ENCODE data around the gene MYLK. TPM values are rescaled to one million over a fixed set of nuclear protein-coding genes. Genes with fewer than 3 reads are reported as not detected.

MYLK gene
- total and polyA plus RNA-seq, 2 of the 4 experiments (the other 2 are of a cell fraction) = 299 to 484 TPM

- ChIA-PET CTCF (interaction anchor here (0.9 kb wide), 1 partner anchor 17 kb away, joined by 3 read pairs; no protein-coding TSS in a partner anchor), POLR2A (ENCODE audit: unreplicated experiment) (no interaction called here)
- peak overlapping the region; percentile 74 for H3K18ac ChIP-seq (ENCODE audit: low read depth, low read length)
- TF ChIP-seq MAFK (IDR thresholded peaks at IDR 0.05; ENCODE audit: low read depth, low read length) = no peak
- no peak for TF ChIP-seq CHD1 (IDR thresholded peaks at IDR 0.05; ENCODE audit: low read depth, low read length)
- TF ChIP-seq POLR2A (IDR thresholded peaks at IDR 0.05; ENCODE audit: low read depth, low read length) = no peak
- no peak for TF ChIP-seq NFE2L2 (IDR thresholded peaks at IDR 0.05; ENCODE audit: low read depth, low read length)
- TF ChIP-seq CEBPB (IDR thresholded peaks at IDR 0.05; ENCODE audit: low read depth, low read length) = no peak
- no peak for TF ChIP-seq SMC3 (IDR thresholded peaks at IDR 0.05; ENCODE audit: low read depth, low read length)
- TF ChIP-seq BHLHE40 (IDR thresholded peaks at IDR 0.05; ENCODE audit: low read depth, low read length) = no peak
- TF ChIP-seq USF2 (IDR thresholded peaks at IDR 0.05; ENCODE audit: low read depth, low read length) = no peak
- TF ChIP-seq MXI1 (IDR thresholded peaks at IDR 0.05; ENCODE audit: borderline replicate concordance, low read depth, low read length) = no peak
- TF ChIP-seq RFX5 (IDR thresholded peaks at IDR 0.05; ENCODE audit: low read depth, low read length) = no peak
- TF ChIP-seq FOS (IDR thresholded peaks at IDR 0.05; ENCODE audit: low read depth, low read length) = no peak
- no peak for TF ChIP-seq RAD21 (IDR thresholded peaks at IDR 0.05; ENCODE audit: low read length)
- TF ChIP-seq CTCF (conservative IDR thresholded peaks at IDR 0.05; ENCODE audit: low read depth, low read length) = no peak
- no peak for TF ChIP-seq RCOR1 (IDR thresholded peaks at IDR 0.05; ENCODE audit: insufficient replicate concordance, low read length)
- ATAC-seq (ENCODE audit: low read depth) (no peak), DNase-seq (no peak)
- peak overlapping the region; percentile 86 for H2BK5ac ChIP-seq (ENCODE audit: low read depth, low read length, poor library complexity, severe bottlenecking)
- peak overlapping the region; percentile 91 for H4K91ac ChIP-seq (ENCODE audit: insufficient read depth, low read depth, low read length)
- H4K5ac ChIP-seq (ENCODE audit: low read depth, low read length) = peak overlapping the region; percentile 73
- peaks cover 19% of the 10 kb centered on the region for H3K9me1 ChIP-seq (ENCODE audit: insufficient read depth, low read length)
- H2AK9ac ChIP-seq (replicated peaks; ENCODE audit: low read depth, low read length, poor library complexity) = no peak overlapping the region
- no peak overlapping the region for H3K4me3 ChIP-seq (ENCODE audit: insufficient read depth, low read depth, low read length)
- peak overlapping the region; percentile 72 for H2BK20ac ChIP-seq (ENCODE audit: low read depth, low read length)
- H3K56ac ChIP-seq (ENCODE audit: extremely low read depth, insufficient read depth, low read length) = 0 out of 2 replicates have a peak overlapping the region, but pooled peaks have one; percentile 26
- H3K4ac ChIP-seq (ENCODE audit: low read depth, low read length) = peak overlapping the region; percentile 84
- H3K4me1 ChIP-seq (ENCODE audit: control insufficient read depth, insufficient read depth, low read length) = peaks cover 32% of the 10 kb centered on the region
- BruUV-seq (replicated peaks) = no TSS peak
- peak overlapping the region; percentile 63 for H2AK5ac ChIP-seq (ENCODE audit: low read depth, low read length)
- H3K9me3 ChIP-seq (ENCODE audit: control insufficient read depth, insufficient read depth, low read length) = peaks cover 6% of the 10 kb centered on the region
- no peak overlapping the region for H3K4me2 ChIP-seq (ENCODE audit: low read depth, low read length)
- H3K14ac ChIP-seq (replicated peaks; ENCODE audit: low read depth, low read length) = peak overlapping the region; percentile 74; the same call in 1 of the 2 replicates
- H3K23ac ChIP-seq (ENCODE audit: low read depth, low read length) = peak overlapping the region; percentile 28; the same call in 1 of the 2 replicates
- H2BK120ac ChIP-seq (ENCODE audit: low read depth, low read length) = peak overlapping the region; percentile 72
- no CpG with 5 or more reads among the region's 1 CpG for WGBS, 2 experiments (ENCODE audit: extremely low coverage in 2 of 2, insufficient read length in 1 of 2)
- dilution Hi-C loops (cut with HindIII; ENCODE audit: low sequenced_read_pairs, unreplicated experiment) (no loop called here), in situ Hi-C loops (cut with MboI; ENCODE audit: low sequenced_read_pairs) (no loop called here), intact Hi-C loops (cut with micrococcal nuclease) (no loop called here)
- H4K8ac ChIP-seq (ENCODE audit: low read depth in 2 of 2, low read length in 2 of 2) = peak overlapping the region; percentile 29 to 31; a peak in 3 of 4 replicates
- peak overlapping the region; percentile 91 for H2BK15ac ChIP-seq (ENCODE audit: low read depth, low read length)
- peaks cover 16 to 56% of the 10 kb centered on the region in 2 experiments for H3K79me1 ChIP-seq (ENCODE audit: low read depth in 1 of 2, low read length in 2 of 2)
- H2AFZ ChIP-seq (replicated peaks; ENCODE audit: low read length, poor library complexity) = no peak overlapping the region
- peaks cover 23% of the 10 kb centered on the region for H3K36me3 ChIP-seq (ENCODE audit: control insufficient read depth, insufficient read depth, low read length)
- peak overlapping the region; percentile 19; the same call in 1 of the 2 replicates for H3K9ac ChIP-seq (ENCODE audit: low read depth, low read length)
- peak overlapping the region; percentile 78; the same call in 1 of the 2 replicates for H3K27ac ChIP-seq (ENCODE audit: insufficient read depth, low read length)
- no peaks in the 10 kb centered on the region for H4K20me1 ChIP-seq (ENCODE audit: insufficient read depth, low read length)
- H3K27me3 ChIP-seq (ENCODE audit: control insufficient read depth, insufficient read depth, low read length) = no peaks in the 10 kb centered on the region
Observed at GRCh38 chr3:123745184-123745855, 138.8 kb downstream of the MYLK start.

Data from IMR-90 (cell line).